ENCODE data around the gene CCDC28B.

CCDC28B gene

GRCh38 chr1:32231843-32232432, 31.5 kb downstream of the CCDC28B start:
- no peak for DNase-seq (ENCODE audit: low spot score)
- no peak for TF ChIP-seq CTCF (IDR thresholded peaks at IDR 0.05; ENCODE audit: borderline replicate concordance, control extremely low read depth, extremely low read depth, insufficient read depth, missing control alignments)
- in situ Hi-C loops (cut with MboI; ENCODE audit: low sequenced_read_pairs, unreplicated experiment) = no loop called here

GRCh38 chr1:32232558-32233304, 32.3 kb downstream of the CCDC28B start:
- TF ChIP-seq CTCF (IDR thresholded peaks at IDR 0.05; ENCODE audit: borderline replicate concordance, control extremely low read depth, extremely low read depth, insufficient read depth, missing control alignments) = no peak
- DNase-seq (ENCODE audit: low spot score) = no peak
- in situ Hi-C loops (cut with MboI; ENCODE audit: low sequenced_read_pairs, unreplicated experiment) = no loop called here

DNA sequence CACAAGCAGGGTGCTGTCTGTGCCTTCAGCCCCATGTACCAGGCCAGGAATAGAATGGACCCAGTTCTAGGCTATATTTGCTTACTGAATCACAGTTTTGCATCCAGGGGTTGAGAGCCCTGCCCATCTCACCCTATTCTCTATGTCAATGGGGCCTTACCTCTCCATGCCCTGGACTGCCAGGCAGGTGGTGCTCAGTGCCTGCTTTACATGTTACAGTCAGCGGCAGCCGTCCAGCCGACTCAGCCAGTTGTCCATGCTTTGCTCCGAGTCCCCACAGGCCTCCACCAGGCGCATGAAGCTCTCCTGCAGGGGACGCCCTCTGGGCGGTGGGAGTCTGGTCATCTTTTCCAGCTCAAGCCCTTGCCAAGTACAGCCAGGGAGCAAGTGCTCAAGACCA, 34.4 kb downstream of the CCDC28B start:
- DNase-seq (ENCODE audit: low spot score) = no peak
- no peak for TF ChIP-seq CTCF (IDR thresholded peaks at IDR 0.05; ENCODE audit: borderline replicate concordance, control extremely low read depth, extremely low read depth, insufficient read depth, missing control alignments)
- in situ Hi-C loops (cut with MboI; ENCODE audit: low sequenced_read_pairs, unreplicated experiment) = no loop called here

GRCh38 chr1:32239337-32239736, 38.9 kb downstream of the CCDC28B start:
- in situ Hi-C loops (cut with MboI; ENCODE audit: low sequenced_read_pairs, unreplicated experiment) = no loop called here
- no peak for DNase-seq (ENCODE audit: low spot score)
- TF ChIP-seq CTCF (IDR thresholded peaks at IDR 0.05; ENCODE audit: borderline replicate concordance, control extremely low read depth, extremely low read depth, insufficient read depth, missing control alignments) = no peak

GRCh38 chr1:32239790-32240139, 39.4 kb downstream of the CCDC28B start:
- in situ Hi-C loops (cut with MboI; ENCODE audit: low sequenced_read_pairs, unreplicated experiment) = no loop called here
- DNase-seq (ENCODE audit: low spot score) = no peak
- TF ChIP-seq CTCF (IDR thresholded peaks at IDR 0.05; ENCODE audit: borderline replicate concordance, control extremely low read depth, extremely low read depth, insufficient read depth, missing control alignments) = no peak

- in situ Hi-C loops (cut with MboI; ENCODE audit: low sequenced_read_pairs, unreplicated experiment) = no loop called here
- DNase-seq (ENCODE audit: low spot score) = no peak
- TF ChIP-seq CTCF (IDR thresholded peaks at IDR 0.05; ENCODE audit: borderline replicate concordance, control extremely low read depth, extremely low read depth, insufficient read depth, missing control alignments) = no peak
Measured at GRCh38 chr1:32240140-32240951, 40.0 kb downstream of the CCDC28B start.
